ENCODE measurements around the gene DRG2.

Gene DRG2

DNA sequence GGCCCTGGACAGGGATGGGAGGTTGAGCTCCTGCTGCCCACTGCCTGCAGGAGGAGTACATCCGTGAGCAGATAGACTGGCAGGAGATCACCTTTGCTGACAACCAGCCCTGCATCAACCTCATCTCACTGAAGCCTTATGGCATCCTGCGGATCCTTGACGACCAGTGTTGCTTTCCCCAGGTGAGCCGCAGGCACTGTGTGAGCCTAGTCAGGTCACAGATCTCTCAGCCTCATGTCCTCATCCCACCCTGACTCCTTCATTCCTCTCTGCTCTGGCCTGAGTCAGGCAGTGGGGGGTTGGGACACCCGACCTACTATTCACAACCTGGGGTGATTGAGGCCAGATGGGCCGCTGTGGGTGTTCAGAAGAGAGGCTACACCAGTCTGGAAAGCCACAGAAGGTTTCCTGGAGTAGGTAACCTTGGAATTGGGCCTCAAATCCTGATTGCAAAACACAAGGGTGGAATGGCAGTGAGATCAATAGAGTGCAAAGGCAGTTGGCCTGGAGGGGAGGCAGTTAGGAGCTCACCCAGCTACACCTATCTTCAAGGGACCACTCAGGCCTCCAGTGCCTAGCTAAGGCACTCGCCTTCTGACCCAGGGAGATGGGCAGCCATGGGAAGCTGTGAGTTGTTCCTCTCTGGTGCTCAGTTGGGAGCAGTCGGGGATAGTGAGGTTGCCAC is 50.5 kb downstream of the DRG2 start:
- H3K4me3 ChIP-seq (ENCODE audit: low read depth, low read length): no peak overlapping the region
- no peak for TF ChIP-seq CTCF (IDR thresholded peaks at IDR 0.05; ENCODE audit: low read depth, low read length)

- no peak overlapping the region for H3K4me3 ChIP-seq (ENCODE audit: low read depth, low read length)
- no peak for TF ChIP-seq CTCF (IDR thresholded peaks at IDR 0.05; ENCODE audit: low read depth, low read length)
Observed at GRCh38 chr17:18139092-18139491, 51.3 kb downstream of the DRG2 start.

DNA sequence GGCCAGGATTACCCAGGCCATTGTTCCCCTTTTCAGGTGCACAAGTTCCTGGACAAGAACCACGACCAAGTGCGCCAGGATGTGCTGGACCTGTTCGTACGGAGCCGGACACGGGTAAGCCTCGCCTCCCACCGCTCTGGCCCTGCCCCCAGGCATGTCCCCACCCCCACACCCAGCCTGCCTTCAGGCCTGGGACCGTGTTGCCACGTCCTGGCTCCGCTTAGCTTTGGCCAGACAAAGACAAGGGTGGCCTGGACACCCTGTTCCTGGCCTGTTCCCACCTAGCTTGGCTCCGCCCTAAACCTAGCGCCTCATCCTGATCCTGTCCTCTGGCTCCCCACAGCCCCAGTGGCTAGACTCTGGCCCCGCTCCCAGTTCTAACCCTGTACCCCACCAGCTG is 51.8 kb downstream of the DRG2 start:
- TF ChIP-seq CTCF (IDR thresholded peaks at IDR 0.05; ENCODE audit: low read depth, low read length): no peak
- H3K4me3 ChIP-seq (ENCODE audit: low read depth, low read length): no peak overlapping the region

DNA sequence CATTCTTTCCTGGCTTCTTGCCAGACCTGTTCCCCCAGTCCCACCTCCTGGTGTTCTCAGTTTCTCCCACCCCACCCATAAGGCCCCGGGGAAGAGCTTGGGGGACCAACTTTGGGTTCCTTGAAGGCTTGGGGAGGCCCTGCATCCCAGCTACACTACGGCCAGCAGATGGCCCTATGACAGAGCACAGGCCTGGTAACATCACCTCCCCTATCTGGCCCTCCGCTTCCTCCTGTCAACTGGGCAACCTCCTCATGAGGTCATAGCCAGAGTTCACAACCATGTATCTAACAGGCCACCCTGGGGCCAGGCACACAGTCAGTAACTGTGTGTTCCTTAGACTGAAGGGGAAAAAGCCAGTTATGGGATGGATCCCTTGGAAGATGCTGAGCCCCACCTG is 52.2 kb downstream of the DRG2 start:
- H3K4me3 ChIP-seq (ENCODE audit: low read depth, low read length): no peak overlapping the region
- peak; percentile 31 for TF ChIP-seq CTCF (IDR thresholded peaks at IDR 0.05; ENCODE audit: low read depth, low read length)

DNA sequence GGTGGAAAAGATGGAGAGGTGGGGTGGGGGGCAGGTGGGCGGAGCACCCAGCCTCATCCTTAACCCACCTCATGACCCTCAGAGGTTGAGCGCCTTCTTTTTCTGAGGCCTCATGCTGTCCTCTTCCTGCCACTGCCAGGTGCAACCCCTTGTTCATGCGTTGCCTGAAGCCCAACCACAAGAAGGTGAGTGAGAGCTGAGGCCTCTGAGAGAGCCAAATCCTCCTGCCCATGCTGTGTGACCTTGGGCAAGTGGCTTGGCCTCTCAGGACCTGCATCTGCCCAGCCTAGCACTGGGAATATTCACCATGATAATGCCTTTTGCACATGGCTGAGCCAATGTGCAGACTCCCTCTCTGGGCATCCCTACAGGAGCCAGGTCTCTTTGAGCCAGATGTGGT is 52.9 kb downstream of the DRG2 start:
- H3K4me3 ChIP-seq (ENCODE audit: low read depth, low read length): no peak overlapping the region
- TF ChIP-seq CTCF (IDR thresholded peaks at IDR 0.05; ENCODE audit: low read depth, low read length): no peak

DNA sequence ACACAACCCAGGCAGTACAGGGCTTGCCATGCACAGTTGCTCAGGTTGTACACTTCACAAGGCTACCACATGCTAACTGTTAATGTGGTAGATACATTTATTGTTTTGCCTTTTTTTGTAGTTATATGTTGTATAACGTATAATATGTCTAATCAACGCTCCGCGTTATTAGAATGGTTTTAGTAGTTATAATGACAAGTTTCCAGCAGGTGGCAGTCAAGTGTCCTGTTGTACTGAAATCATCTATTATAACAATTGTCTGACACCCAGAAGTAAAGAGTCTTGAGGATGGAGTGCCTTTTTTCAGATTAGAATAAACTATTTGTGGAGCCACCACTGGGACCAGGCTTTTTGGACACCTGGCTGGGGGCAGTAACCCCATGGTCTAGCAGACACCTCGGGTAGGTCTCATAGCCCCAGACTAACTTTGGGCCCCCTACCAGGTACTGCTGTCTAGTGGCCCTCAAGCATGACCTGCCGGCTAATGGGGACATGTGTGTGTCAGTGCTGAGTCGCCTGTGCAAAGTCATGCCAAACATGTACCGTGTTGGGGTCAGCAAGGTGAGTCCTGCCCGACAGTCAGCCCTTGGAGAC is 53.6 kb downstream of the DRG2 start:
- peak; percentile 7; the same call in 1 of the 2 replicates for TF ChIP-seq CTCF (IDR thresholded peaks at IDR 0.05; ENCODE audit: low read depth, low read length)
- H3K4me3 ChIP-seq (ENCODE audit: low read depth, low read length): no peak overlapping the region

DNA sequence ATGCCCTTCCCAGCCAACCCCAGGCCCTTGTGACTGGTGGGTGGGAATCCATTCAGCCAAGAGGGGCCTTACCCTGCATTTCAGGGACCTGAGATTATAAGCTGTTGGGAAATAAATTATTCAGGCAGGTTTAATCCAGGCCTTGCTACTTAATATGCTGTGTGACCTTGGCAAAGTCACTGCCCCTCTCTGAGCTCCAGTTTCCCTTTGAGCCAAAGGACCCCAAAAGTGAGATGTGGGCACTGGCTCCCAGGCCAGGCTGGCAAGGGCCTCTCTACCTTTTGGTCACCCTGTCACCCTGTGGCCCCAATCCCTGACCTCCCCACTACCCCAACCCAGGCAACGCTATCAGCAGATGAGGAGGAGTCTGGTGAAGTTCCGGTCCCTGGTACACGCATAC is 54.7 kb downstream of the DRG2 start:
- H3K4me3 ChIP-seq (ENCODE audit: low read depth, low read length): no peak overlapping the region
- no peak for TF ChIP-seq CTCF (IDR thresholded peaks at IDR 0.05; ENCODE audit: low read depth, low read length)

Data from WI38 (cell line).